GM23338 (cell line): ENCODE measurements around the gene IL31. TPM values are rescaled to one million over a fixed set of nuclear protein-coding genes. Genes with fewer than 3 reads are reported as not detected.
"Not testable (repeated sequence)": the region's sequence is repeated elsewhere in the genome, so short reads cannot be mapped to it uniquely, and the experiment has no call there.

Experiments
- ATAC-seq: fragments of 200-7000 bp; cut with Tn5 transposase; 3 replicates; pipeline ENCODE4 v1.9.1; 2020
- DNase-seq: peaks from one replicate; pipeline ENCODE4 v3.0.0-alpha.2; 2015; ENCODE audit warnings: low spot score
- H2AFZ ChIP-seq: fragments of 200-600 bp; sonication (generic); 2 replicates; pipeline ENCODE4 v1.8.0; 2016; ENCODE audit warnings: antibody characterized with exemption, mild to moderate bottlenecking, moderate library complexity
- H3F3A ChIP-seq: fragments of 200-600 bp; sonication (generic); replicated peaks from 2 replicates; pipeline ENCODE4 v1.8.0; 2017; ENCODE audit warnings: antibody characterized with exemption, mixed run types, low read depth
- H3K27ac ChIP-seq: fragments of 200-600 bp; sonication (generic); 2 replicates; pipeline ENCODE4 v1.6.1; 2016; ENCODE audit warnings: low read depth
- H3K27me3 ChIP-seq: fragments of 200-600 bp; sonication (generic); 2 replicates; pipeline ENCODE4 v1.8.0; 2016; ENCODE audit warnings: mild to moderate bottlenecking, mixed run types, moderate library complexity; ENCODE audit not compliant: insufficient read depth
- H3K36me3 ChIP-seq: fragments of 200-600 bp; sonication (generic); 2 replicates; pipeline ENCODE4 v1.8.0; 2016; ENCODE audit warnings: mild to moderate bottlenecking; ENCODE audit not compliant: insufficient read depth
- H3K4me1 ChIP-seq: fragments of 200-600 bp; sonication (generic); 2 replicates; pipeline ENCODE4 v1.8.0; 2016; ENCODE audit warnings: mild to moderate bottlenecking, moderate library complexity; ENCODE audit not compliant: insufficient read depth
- H3K4me2 ChIP-seq: fragments of 200-600 bp; sonication (generic); 2 replicates; pipeline ENCODE4 v1.7.1; 2017; ENCODE audit warnings: mixed run types
- H3K4me3 ChIP-seq: fragments of 200-600 bp; sonication (generic); 2 replicates; pipeline ENCODE4 v1.6.1; 2016; ENCODE audit warnings: mixed run types
- H3K79me2 ChIP-seq: fragments of 200-600 bp; sonication (generic); replicated peaks from 2 replicates; pipeline ENCODE4 v1.8.0; 2017; ENCODE audit warnings: mild to moderate bottlenecking; ENCODE audit not compliant: insufficient read depth
- H3K9me2 ChIP-seq: fragments of 200-600 bp; sonication (generic); 2 replicates; pipeline ENCODE4 v1.8.0; 2017; ENCODE audit not compliant: insufficient read depth
- H4K20me1 ChIP-seq: fragments of 200-600 bp; sonication (generic); replicated peaks from 2 replicates; pipeline ENCODE4 v1.8.0; 2017; ENCODE audit warnings: mild to moderate bottlenecking; ENCODE audit not compliant: insufficient read depth
- H3K27ac Mint-ChIP-seq: 2 replicates; pipeline ENCODE4 v1.8.0; 2020; ENCODE audit warnings: inconsistent platforms, mild to moderate bottlenecking, moderate library complexity, mixed read lengths
- H3K27me3 Mint-ChIP-seq: 3 replicates; pipeline ENCODE4 v1.8.0; 2022; ENCODE audit warnings: low read depth, mild to moderate bottlenecking, moderate library complexity, mixed read lengths, inconsistent platforms; ENCODE audit not compliant: insufficient read depth, poor library complexity
- H3K36me3 Mint-ChIP-seq: 3 replicates; pipeline ENCODE4 v1.8.0; 2021; ENCODE audit warnings: low read depth, mild to moderate bottlenecking, inconsistent platforms, moderate library complexity, mixed read lengths
- H3K4me1 Mint-ChIP-seq: 3 replicates; pipeline ENCODE4 v1.8.0; 2020; ENCODE audit warnings: mild to moderate bottlenecking, inconsistent platforms, mixed read lengths
- H3K4me3 Mint-ChIP-seq: 3 replicates; pipeline ENCODE4 v1.8.0; 2021; ENCODE audit warnings: moderate library complexity, mild to moderate bottlenecking, inconsistent platforms, mixed read lengths
- H3K9me3 Mint-ChIP-seq: 3 replicates; pipeline ENCODE4 v1.8.0; 2020; ENCODE audit warnings: moderate library complexity, mild to moderate bottlenecking, inconsistent platforms, mixed read lengths
- CTCF ChIP-seq, 2 experiments: fragments of 200-600 bp in 1 of 2; sonication (generic) in 1 of 2; conservative IDR thresholded peaks; 2 replicates each; pipeline versions ENCODE4 v1.5.1 to v1.6.1; 2016 to 2017; ENCODE audit warnings: antibody characterized with exemption in 2 of 2, low read depth in 2 of 2, mild to moderate bottlenecking in 2 of 2, moderate library complexity in 1 of 2
- ETS1 ChIP-seq: IDR thresholded peaks from 2 replicates; pipeline ENCODE4 v1.6.1; 2016; ENCODE audit warnings: antibody characterized with exemption
- EZH2 ChIP-seq: fragments of 200-600 bp; sonication (generic); IDR thresholded peaks from one replicate; pipeline ENCODE4 v1.8.0; 2017; ENCODE audit warnings: antibody characterized with exemption, mild to moderate bottlenecking, low read depth; ENCODE audit not compliant: unreplicated experiment
- EZH2phosphoT487 ChIP-seq: fragments of 200-600 bp; sonication (generic); IDR thresholded peaks from one replicate; pipeline ENCODE4 v1.8.1; 2018; ENCODE audit warnings: antibody characterized with exemption; ENCODE audit not compliant: unreplicated experiment
- JUNB ChIP-seq: IDR thresholded peaks from one replicate; pipeline ENCODE4 v1.6.1; 2016; ENCODE audit warnings: antibody characterized with exemption; ENCODE audit not compliant: unreplicated experiment
- POLR2AphosphoS5 ChIP-seq: IDR thresholded peaks from 2 replicates; pipeline ENCODE4 v1.6.1; 2016; ENCODE audit warnings: antibody characterized with exemption, low read depth
- STAT1 ChIP-seq: IDR thresholded peaks from one replicate; pipeline ENCODE4 v1.6.1; 2016; ENCODE audit warnings: antibody characterized with exemption; ENCODE audit not compliant: unreplicated experiment
- ZNF331 ChIP-seq: fragments of 250-450 bp; sonication (Bioruptor Pico); IDR thresholded peaks from 2 replicates; pipeline ENCODE4 v1.5.0; 2020; ENCODE audit warnings: low read depth, mild to moderate bottlenecking, moderate library complexity
- polyA plus RNA-seq: library from polyadenylated mRNA; unstranded; fragments of >200 nt; fragmentation: Nextera tagmentation; extraction: Ambion mirVana; gene quantifications from 2 replicates; pipeline ENCODE4 v1.2.1, GENCODE V29; 2016
- total RNA-seq: library from RNA; depleted of rRNA; stranded (reverse); fragments of >200 nt; shearing (Covaris generic); gene quantifications from 2 replicates; pipeline ENCODE4 v1.2.3, GENCODE V29; 2014

The IL31 gene
- total and polyA plus RNA-seq, 2 experiments from 2014 or later, result not detected

- H3K9me3 Mint-ChIP-seq, result no peaks in the 10 kb centered on the region
- Histone ChIP-seq H3K27me3 (peaks cover 47% of the 10 kb centered on the region), H3K36me3 (peaks cover 20% of the 10 kb centered on the region), H3K9me2 (no peaks in the 10 kb centered on the region), H3K4me1 (peaks cover 11% of the 10 kb centered on the region; the same call in 1 of the 2 replicates), H3K4me2 (peak overlapping the region; percentile 88), H3F3A (peaks cover 20% of the 10 kb centered on the region), H3K79me2 (no peaks in the 10 kb centered on the region), H3K4me3 (peak overlapping the region; percentile 67), H2AFZ (peak overlapping the region; percentile 87), H3K27ac (no peak overlapping the region), H4K20me1 (peaks cover 29% of the 10 kb centered on the region)
- H3K27me3 Mint-ChIP-seq, result peaks cover 43% of the 10 kb centered on the region
- no peak overlapping the region for H3K27ac Mint-ChIP-seq
- peaks cover 22% of the 10 kb centered on the region for H3K4me1 Mint-ChIP-seq
- DNase-seq (peak; percentile 48), ATAC-seq (peak; percentile 12)
- H3K4me3 Mint-ChIP-seq, result peak overlapping the region; percentile 65
- TF ChIP-seq CTCF (conservative IDR thresholded peaks at IDR 0.05; ENCODE audit: low read depth in 2 of 2) (no peak), POLR2AphosphoS5 (no peak), ZNF331 (CRISPR knock-in tag) (no peak), EZH2 (peak; percentile 75)
- peaks cover 18% of the 10 kb centered on the region for H3K36me3 Mint-ChIP-seq
Observed at GRCh38 chr12:122204167-122205052, 30.4 kb upstream of the IL31 start.

- DNase-seq (peak; percentile 85), ATAC-seq (peak; percentile 67)
- Histone ChIP-seq H4K20me1 (peaks cover 27% of the 10 kb centered on the region), H3K36me3 (peaks cover 11% of the 10 kb centered on the region; the same call in 1 of the 2 replicates), H3K9me2 (no peaks in the 10 kb centered on the region), H3K79me2 (no peaks in the 10 kb centered on the region), H3K4me1 (peaks cover 11% of the 10 kb centered on the region; the same call in 1 of the 2 replicates), H3K27me3 (peaks cover 47% of the 10 kb centered on the region), H3K4me3 (peak within 1 kb of the TSS; percentile 67), H3K4me2 (peak within 1 kb of the TSS; percentile 88), H2AFZ (peak within 1 kb of the TSS; percentile 98), H3F3A (peaks cover 20% of the 10 kb centered on the region), H3K27ac (no peak within 1 kb of the TSS)
- Mint-ChIP-seq H3K27me3 (peaks cover 43% of the 10 kb centered on the region), H3K4me1 (peaks cover 20% of the 10 kb centered on the region), H3K4me3 (peak within 1 kb of the TSS; percentile 81), H3K9me3 (no peaks in the 10 kb centered on the region), H3K27ac (no peak within 1 kb of the TSS), H3K36me3 (peaks cover 15% of the 10 kb centered on the region)
- TF ChIP-seq EZH2phosphoT487 (peak; percentile 18), ETS1 (no peak), STAT1 (no peak), JUNB (no peak), POLR2AphosphoS5 (peak; percentile 58)
Observed at GRCh38 chr12:122203301-122204166, 29.5 kb upstream of the IL31 start, which contains the start of gene B3GNT4. B3GNT4 (plus strand) TSS chr12:122203709; CDS start chr12:122204619, 910 bp downstream.

GRCh38 chr12:122202811-122203210, 28.8 kb upstream of the IL31 start:
- H3K79me2 ChIP-seq, ATAC-seq, H3K36me3 ChIP-seq, H3K4me1 ChIP-seq, H3K9me3 Mint-ChIP-seq, H3K9me2 ChIP-seq, DNase-seq, H3K27ac ChIP-seq, H3K27ac Mint-ChIP-seq, H3K36me3 Mint-ChIP-seq: not testable (repeated sequence)
- peaks cover 43% of the 10 kb centered on the region for H3K27me3 Mint-ChIP-seq
- peaks cover 15% of the 10 kb centered on the region for H3K4me1 Mint-ChIP-seq
- peaks cover 20% of the 10 kb centered on the region for H3F3A ChIP-seq
- peaks cover 25% of the 10 kb centered on the region for H4K20me1 ChIP-seq
- H3K4me3 ChIP-seq, result peak overlapping the region; percentile 67
- H3K4me2 ChIP-seq, result peak overlapping the region; percentile 88
- peak overlapping the region; percentile 81 for H3K4me3 Mint-ChIP-seq
- H2AFZ ChIP-seq, result peak overlapping the region; percentile 98
- H3K27me3 ChIP-seq, result peaks cover 47% of the 10 kb centered on the region
